GM13977 (cell line): ENCODE measurements around the gene FBXO27.

Experiments
- DNase-seq: peaks from one replicate; pipeline ENCODE4 v3.0.0; 2012; ENCODE audit warnings: low spot score
- in situ Hi-C: fragments of 300-500 bp; cut with MboI; formaldehyde crosslinking; loops from one replicate; pipeline ENCODE4 v1.12.0; 2022; ENCODE audit warnings: low sequenced_read_pairs, low pct_unique_long_range_greater_than_20kb, mixed read lengths, inconsistent platforms; ENCODE audit not compliant: unreplicated experiment
- TF ChIP-seq, protein P1 (sequence below): IDR thresholded peaks from 2 replicates; pipeline ENCODE4 v1.5.1; 2012; ENCODE audit warnings: mild to moderate bottlenecking, control low read depth; ENCODE audit not compliant: insufficient read depth; ENCODE audit errors: extremely low read depth, missing control alignments

Gene FBXO27

GRCh38 chr19:39057615-39058014 is 25.3 kb upstream of the FBXO27 start:
- in situ Hi-C loops: no loop called here
- DNase-seq: no peak
- TF ChIP-seq, protein P1, sequence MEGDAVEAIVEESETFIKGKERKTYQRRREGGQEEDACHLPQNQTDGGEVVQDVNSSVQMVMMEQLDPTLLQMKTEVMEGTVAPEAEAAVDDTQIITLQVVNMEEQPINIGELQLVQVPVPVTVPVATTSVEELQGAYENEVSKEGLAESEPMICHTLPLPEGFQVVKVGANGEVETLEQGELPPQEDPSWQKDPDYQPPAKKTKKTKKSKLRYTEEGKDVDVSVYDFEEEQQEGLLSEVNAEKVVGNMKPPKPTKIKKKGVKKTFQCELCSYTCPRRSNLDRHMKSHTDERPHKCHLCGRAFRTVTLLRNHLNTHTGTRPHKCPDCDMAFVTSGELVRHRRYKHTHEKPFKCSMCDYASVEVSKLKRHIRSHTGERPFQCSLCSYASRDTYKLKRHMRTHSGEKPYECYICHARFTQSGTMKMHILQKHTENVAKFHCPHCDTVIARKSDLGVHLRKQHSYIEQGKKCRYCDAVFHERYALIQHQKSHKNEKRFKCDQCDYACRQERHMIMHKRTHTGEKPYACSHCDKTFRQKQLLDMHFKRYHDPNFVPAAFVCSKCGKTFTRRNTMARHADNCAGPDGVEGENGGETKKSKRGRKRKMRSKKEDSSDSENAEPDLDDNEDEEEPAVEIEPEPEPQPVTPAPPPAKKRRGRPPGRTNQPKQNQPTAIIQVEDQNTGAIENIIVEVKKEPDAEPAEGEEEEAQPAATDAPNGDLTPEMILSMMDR: no peak

DNA sequence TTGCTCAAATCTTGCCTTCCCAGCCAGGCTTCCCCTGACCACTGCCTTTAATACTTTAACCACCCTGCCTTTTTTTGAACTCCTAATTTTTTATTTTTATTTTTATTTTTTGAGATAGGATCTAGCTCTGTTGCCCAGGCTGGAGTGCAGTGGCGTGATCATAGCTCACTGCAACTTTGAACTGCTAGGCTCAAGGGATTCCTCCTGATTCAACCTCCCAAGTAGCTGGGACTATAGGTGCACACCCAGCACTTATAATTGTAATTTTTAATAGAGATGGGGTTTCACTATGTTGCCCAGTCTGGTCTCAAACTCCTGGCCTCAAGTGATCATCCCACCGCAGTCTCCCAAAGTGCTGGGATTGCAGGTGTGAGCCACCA is 21.7 kb upstream of the FBXO27 start:
- DNase-seq: no peak
- in situ Hi-C loops: no loop called here
- TF ChIP-seq, protein P1: no peak

GRCh38 chr19:39053276-39054090 is 21.1 kb upstream of the FBXO27 start:
- TF ChIP-seq, protein P1: no peak
- in situ Hi-C loops: no loop called here
- DNase-seq: no peak

GRCh38 chr19:39052846-39053245 is 20.5 kb upstream of the FBXO27 start:
- TF ChIP-seq, protein P1: no peak
- in situ Hi-C loops: no loop called here
- DNase-seq: no peak

- in situ Hi-C loops: no loop called here
- DNase-seq: peak; percentile 59
- TF ChIP-seq, protein P1: peak; percentile 95
Measured at GRCh38 chr19:39052243-39052746, 19.9 kb upstream of the FBXO27 start.

DNA sequence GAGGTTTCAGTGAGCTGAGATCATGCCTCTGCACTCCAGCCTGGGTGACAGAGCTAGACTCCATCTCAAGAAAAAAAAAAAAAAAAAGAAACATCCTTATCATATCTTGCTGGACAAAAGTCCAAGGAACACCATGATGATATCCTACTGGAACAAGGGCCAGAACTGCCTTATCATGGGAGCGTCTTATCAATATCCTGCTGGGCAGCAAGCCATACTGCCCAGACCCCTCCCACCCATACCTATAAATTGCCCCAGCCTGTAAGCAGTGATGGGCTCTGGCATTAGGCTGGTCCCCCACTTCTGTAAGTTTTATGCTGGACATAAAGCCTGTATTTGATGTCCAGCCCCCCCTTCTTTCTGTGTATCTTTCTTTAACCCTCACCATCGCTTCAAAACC is 14.7 kb upstream of the FBXO27 start:
- no peak for DNase-seq
- TF ChIP-seq, protein P1: no peak
- in situ Hi-C loops: no loop called here
